T follicular helper cell (primary cell): Measurements from ENCODE around the gene PDCD5.
"Not testable (repeated sequence)": the region's sequence is repeated elsewhere in the genome, so short reads cannot be mapped to it uniquely, and the experiment has no call there.

Experiments used
- DNase-seq: peaks from one replicate; pipeline ENCODE4 v3.0.0-alpha.2; 2020; ENCODE audit warnings: low read depth

The PDCD5 gene

DNA sequence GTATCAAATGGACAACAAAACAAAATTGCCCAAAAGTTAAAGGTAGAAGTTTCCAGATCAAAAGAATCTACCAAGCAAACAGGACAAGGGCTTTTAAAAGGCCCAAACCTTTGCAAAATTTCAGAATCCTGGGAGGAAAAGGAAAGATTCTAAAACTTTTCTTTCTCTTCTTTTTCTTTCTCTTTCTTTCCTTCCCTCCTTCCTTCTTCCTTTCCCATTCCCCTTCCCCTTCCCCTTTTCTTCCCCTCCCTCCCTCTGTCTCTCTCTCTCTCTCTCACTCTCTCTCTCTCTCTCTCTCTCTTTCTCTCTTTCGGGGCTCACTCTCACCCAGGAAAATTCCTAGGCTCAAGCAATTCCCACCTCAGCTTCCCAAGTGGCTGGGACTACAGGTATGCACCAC lies 4.2 kb upstream of the PDCD5 start:
- no peak for DNase-seq

DNA sequence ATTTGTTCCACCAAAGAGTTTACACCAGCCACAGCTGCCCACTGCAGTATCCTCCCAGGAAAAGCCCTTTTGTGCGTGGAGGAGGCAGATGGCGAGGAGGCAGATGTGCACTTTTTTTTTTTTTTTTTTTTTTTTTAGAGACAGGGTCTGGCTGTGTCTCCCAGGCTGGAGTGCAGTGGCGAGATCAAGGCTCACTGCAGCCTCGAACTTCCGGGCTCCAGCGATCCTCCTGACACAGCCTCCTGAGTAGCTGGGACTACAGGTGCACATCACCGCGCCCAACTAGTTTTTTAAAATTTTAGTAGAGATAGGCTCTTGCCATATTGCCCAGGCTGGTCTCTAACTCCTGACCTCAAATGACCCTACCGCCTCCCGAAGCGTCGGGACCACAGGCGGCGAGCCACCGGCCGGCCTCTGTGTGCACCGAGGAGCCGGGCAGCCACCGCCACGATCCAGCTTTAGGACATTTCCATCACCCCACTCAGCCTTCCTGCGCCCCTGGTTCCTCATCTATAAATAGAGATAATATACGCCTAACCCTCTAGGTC lies 563 bp upstream of the PDCD5 start:
- DNase-seq: no peak

DNA sequence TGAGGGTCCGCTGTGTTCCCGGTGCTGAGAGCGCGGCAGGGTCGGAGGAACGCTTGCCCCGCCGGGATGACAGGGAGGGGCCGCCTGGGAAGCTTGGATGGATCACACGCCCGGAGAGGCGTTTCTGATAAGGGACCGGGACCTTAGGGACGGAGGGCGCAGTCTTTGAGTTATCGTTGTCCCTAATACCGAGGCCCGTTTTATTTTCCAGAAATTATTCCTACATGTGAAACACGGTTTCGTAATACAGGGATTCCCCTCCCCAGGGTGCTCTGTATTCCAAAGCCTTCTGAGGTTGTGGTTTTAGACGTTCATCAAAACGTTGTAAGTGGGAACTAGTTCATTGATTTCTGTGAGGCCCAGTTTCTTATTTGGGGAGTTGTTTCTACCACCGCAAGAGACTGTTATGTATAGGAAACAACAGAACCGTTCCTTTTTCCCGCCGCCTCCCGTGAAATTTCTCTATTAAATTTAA lies 752 bp downstream of the PDCD5 start:
- DNase-seq: no peak

DNA sequence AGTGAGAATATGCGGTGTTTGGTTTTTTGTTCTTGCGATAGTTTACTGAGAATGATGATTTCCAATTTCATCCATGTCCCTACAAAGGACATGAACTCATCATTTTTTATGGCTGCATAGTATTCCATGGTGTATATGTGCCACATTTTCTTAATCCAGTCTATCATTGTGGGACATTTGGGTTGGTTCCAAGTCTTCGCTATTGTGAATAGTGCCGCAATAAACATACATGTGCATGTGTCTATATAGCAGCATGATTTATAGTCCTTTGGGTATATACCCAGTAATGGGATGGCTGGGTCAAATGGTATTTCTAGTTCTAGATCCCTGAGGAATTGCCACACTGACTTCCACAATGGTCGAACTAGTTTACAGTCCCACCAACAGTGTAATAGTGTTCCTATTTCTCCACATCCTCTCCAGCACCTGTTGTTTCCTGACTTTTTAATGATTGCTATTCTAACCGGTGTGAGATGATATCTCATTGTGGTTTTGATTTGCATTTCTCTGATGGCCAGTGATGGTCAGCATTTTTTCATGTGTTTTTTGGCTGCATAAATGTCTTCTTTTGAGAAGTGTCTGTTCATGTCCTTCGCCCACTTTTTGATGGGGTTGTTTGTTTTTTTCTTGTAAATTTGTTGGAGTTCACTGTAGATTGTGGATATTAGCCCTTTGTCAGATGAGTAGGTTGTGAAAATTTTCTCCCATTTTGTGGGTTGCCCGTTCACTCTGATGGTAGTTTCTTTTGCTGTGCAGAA lies 6.9 kb downstream of the PDCD5 start:
- not testable (repeated sequence) for DNase-seq

DNA sequence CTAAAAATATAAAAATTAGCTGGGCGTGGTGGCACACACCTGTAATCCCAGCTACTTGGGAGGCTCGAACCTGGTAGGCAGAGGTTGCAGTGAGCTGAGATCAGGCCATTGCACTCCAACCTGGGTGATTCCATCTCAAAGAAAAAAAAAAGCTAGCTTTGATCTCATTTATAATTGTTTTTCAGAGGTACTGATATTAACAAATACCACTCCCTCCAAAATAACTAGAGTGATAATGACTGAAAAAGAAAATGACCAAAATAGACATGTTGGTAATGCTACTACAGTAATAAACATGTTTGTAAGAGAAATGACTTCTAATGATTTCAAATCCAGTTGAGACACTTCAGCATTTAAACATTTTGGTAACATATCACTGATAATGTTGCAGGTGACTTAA lies 13.0 kb downstream of the PDCD5 start:
- no peak for DNase-seq

DNA sequence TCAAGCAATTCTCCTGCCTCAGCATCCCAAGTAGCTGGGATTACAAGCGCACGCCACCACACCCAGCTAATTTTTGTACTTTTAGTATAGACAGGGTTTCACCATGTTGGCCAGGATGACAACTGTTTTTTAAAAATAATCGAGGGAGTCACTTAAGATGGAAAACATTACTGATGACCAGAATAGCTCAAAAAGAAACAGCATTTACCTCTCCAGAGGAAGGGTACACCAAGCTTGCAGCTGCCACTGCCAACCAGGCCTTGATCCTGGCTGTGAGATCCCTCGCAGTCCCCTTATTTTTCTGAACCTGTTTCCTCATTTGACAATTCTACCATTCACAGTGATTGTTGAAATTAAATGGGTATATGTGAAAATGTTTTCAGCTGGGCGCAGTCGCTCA lies 14.5 kb downstream of the PDCD5 start:
- DNase-seq: no peak

DNA sequence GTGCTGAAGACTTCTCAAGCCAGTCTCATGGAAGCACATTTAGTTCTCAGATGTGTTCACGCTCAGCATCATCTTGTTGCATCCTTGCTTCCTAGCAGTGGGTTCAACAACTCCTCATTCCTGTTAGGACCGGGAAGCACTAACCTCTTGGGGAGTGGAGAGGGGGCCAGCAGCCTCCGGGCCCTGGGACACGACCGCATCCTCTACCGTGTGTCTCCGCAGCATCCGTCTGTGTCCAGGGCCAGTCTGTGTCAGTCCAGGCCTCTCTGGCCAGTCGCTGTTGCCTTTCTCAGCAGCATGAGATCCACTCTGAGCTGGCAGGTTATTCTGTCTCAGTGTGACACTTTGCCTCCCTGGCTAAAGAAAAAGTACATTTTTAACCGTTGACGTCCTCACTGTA lies 17.0 kb downstream of the PDCD5 start:
- no peak for DNase-seq

DNA sequence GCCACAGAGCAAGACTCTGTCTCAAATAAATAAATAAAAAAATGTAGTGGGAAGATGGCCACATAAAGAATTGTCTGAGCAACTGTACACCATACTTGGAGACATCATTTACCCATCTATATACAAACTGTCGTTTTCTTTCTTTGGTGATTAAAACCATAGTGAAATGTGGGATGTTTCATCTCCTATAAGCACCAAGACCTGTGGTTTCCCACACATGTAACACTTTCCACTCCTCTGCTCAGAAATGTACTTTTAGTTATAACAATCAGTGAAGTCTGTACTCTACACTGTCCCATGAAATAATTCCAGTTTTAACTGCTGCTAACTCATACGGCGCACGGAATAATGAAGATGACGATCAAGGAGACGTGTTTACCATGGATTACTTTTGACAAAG lies 18.3 kb downstream of the PDCD5 start:
- DNase-seq: no peak

DNA sequence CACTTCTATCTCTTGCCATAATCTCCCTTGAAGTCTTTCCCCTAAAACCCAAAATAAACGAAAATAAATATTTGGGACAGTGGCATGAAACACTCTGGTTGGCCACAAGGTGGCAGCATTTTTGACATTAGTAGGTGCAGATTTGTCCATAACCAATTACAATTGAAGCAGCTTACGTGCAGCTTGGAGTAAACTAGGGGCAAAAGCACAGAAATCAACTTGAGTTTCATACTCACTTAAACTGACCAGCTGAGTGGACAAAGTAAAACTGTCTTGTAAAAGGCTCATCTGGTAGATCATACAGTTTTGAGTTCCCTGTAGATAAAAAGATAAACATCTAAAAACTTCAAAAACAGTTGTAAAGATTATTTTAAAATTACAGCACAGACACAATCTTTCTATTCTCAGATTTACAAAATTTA lies 18.8 kb downstream of the PDCD5 start:
- DNase-seq: peak; percentile 15

DNA sequence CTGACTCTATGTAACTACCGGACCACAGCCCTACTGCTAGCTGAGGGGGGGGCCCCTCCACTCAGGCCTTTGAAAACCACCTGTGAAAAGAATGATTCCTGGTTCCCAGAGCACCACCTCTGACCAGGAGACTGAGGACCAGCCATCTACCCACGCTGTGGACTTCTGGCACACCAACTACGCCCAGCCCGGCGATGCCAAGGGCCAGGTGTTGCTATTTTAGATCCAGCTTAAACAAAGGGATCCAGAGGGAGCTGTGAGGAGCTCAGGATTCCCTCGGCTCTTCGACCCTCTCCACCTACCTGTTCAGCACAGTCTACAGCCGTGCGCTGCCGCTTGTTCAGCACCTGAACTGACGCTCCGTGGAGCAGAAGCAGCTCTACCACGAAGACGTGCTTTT lies 23.0 kb downstream of the PDCD5 start:
- DNase-seq: no peak

DNA sequence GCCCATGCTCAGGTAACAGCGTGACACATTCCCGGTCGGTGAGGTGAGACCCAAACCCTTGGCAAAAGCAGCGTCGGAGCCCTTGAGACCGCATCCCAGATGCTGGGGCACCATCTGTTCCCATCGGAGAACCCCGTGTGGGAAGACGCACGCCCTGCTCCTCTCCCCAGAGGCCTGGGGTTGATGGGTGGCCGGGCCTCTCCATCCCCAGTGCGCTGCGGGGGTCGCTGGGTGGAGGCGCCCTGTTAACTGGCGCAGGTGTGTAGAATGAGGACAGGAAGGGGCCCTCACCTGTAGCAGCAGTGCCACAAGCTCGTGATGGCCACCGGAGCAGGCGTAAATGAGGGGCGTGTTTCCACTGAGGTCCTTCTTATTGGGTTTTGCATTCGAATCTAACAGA lies 24.6 kb downstream of the PDCD5 start:
- DNase-seq: no peak

DNA sequence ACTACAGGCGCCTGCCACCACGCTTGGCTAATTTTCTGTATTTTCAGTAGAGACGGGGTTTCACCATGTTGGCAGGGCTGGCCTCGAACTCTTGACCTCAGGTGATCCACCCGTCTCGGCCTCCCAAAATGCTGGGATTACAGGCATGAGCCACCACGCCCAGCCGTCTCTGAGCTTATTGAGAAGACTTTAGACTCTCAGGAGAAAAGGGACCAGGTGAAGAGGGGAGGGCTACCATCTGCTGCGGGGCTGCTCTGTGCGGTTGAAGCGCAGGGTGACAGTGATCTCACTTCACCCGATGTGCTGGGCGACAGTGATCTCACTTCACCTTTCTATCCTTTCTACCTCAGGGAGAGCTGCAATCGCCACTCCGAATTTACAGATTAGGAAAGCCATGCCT lies 25.3 kb downstream of the PDCD5 start:
- no peak for DNase-seq

DNA sequence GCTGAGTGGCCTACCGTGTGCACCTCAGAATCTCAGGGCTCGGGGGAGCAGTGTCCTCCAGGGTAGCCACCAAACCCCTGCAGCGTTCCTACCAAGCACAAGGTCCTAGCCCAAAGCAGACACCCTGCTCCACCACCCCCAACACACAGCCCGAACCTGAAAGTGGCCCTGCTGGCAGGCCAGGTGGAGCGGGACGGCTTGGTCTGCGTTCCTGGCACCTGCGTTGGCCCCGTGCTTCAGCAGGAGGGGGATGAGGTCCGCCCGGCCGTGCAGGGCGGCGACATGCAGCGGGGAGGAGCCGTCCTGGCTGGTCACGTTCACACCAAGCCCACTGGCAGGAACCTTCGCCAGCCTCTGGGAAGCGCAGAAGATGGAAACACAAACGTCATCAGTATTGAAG lies 26.5 kb downstream of the PDCD5 start:
- no peak for DNase-seq

DNA sequence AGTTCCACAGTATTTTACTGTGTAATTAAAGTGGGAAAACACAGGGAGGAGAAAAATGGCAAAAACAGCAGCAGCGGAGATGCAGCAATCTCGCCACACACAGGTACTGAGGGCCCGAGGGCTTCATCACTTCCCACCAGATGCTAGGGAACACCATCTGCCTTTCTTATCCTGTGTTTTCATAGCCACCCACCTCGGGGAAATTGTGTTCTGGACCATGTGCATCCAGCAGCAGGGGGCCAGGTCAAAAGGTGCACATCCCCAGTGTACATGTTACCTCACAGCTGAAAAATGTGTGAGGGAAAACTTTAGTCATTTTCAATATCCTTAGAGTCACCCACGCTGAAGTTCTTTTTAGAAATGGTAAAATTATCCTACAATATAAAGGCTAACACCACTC lies 30.2 kb downstream of the PDCD5 start:
- no peak for DNase-seq

DNA sequence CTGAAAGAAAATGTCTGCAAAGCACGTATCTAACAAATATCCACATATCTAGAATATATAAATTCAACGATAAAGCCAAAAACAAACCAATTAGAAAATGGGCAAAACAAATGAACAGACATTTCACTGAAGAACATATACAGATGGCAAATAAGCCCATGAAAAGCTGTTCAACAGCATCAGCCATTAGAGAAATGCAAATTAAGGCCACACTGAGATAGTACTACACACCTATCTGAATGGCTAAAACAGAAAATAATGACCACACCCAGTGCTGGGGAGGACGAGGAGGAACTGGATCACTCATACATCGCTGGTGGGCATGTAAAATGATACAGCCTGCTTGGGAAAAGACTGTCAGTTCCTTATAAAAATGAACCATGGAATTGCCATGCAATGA lies 32.0 kb downstream of the PDCD5 start:
- no peak for DNase-seq

DNA sequence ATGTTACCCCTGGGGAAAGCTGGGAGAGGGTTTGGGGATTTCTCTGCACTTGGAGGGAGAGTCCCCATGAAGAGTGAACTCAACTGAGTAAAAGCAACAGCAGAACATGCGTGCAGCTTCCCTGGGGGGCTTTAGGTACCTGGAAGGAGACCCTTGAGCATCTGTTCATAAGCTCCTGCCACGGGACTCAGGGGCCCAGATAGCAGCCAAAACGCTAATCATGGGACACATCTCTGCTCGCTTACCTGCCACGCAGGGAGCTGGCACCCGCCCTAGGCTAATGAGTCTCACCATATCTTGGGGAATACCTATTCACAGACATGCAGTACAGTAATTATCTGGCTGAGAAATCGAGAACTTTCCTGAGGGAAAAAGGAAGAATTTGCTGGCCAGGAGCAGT lies 33.9 kb downstream of the PDCD5 start:
- no peak for DNase-seq

DNA sequence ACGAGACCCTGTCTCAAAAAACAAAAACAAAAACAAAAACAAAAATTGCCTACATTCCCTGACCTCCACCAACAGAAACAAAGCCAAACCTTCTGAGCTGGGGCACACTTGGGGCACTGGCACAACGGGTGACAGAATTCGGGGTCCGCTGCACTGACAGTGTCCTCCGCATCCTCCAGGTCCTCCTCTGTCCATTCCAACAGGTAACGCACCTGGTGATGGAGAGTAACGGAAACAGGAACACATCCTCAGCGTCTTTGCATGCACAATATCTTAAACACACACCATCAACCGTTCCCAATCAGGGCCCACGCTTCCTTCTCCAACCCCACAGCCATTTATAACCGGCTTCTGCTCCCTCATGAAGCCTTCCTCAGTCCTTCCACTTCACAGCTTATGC lies 34.6 kb downstream of the PDCD5 start:
- no peak for DNase-seq

DNA sequence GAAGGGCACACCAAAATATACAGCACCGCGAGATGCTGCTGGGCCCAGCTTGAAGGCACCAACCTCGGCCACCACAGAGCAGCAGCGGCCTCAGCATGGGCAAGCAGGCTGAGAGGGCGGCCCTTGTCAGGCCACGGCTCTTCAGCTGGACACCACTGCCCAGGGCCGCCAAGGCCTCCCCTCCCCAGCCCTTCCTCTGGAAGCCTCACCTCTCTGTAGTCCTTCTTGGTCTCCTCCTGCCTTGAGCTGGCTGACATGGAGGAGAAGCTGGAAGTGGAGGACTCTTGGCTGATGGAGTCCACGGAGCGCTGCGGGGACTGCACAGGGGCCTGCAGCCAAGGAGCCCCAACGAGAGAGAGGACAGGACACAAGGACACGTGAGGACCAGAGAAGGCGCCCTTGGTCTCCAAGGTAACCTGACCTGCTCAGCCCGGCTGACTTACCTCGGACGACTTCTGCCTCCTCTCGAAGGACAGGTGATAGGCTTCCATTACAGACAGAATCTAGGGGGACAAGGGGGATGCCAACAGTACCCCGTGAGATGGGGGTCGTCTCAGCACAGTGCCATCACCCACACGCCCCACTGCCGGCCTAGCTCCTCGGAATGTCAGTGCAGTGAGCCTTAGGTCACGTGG lies 38.2 kb downstream of the PDCD5 start:
- no peak for DNase-seq

DNA sequence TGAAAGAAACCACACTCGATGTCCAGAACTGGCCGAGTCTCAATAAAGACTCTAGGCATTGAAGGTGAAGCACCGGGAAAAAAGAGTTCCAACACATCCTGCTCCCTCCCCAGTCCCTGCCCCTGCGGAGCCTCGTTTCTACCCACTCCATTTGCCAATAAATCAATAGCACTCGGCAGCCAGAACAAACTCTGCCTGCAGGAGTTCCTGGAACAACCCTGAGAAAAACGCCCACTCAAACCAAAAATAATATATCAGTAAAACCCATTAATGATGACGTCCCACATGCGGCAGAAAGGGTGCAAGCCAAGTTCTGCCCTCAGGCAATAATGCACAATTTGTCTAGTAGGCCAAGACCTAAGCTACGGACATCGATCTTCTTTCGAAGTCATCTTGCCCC lies 41.0 kb downstream of the PDCD5 start:
- DNase-seq: no peak

DNA sequence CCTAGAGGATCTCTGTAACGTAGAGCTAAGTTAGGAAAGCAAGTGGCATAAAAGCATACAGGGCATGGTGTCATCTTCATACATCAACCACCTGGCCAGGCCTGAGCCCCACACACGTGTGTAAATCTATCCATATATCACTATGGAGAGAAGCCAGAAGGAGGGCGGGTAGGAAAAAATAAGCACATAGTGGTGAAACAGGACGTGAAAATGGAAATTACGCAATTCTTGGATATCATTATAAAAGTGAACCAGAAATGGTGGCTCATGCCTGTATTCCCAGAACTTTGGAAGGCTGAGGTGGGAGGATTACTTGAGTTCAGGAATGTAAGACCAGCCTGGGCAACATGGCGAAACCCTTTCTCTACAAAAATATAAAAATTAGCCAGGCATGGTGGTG lies 43.4 kb downstream of the PDCD5 start:
- no peak for DNase-seq

DNA sequence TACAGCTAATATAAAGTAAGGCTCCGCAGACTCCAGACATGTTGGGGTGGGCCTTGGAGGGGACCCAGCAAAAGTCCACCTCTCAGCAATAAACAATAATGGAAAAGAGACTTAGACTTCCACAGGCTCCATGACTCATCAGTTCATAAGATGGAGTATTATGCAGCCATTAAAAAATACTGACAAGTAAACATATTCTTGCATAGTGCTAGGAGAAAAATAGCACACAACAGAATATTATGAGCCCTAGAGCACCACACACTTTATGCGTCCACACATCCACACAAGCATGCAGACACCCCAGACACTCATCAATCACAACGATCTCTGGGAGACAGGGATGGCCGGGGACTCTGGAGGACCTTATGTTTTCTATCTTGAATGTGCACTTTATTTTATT lies 46.0 kb downstream of the PDCD5 start:
- DNase-seq: no peak

DNA sequence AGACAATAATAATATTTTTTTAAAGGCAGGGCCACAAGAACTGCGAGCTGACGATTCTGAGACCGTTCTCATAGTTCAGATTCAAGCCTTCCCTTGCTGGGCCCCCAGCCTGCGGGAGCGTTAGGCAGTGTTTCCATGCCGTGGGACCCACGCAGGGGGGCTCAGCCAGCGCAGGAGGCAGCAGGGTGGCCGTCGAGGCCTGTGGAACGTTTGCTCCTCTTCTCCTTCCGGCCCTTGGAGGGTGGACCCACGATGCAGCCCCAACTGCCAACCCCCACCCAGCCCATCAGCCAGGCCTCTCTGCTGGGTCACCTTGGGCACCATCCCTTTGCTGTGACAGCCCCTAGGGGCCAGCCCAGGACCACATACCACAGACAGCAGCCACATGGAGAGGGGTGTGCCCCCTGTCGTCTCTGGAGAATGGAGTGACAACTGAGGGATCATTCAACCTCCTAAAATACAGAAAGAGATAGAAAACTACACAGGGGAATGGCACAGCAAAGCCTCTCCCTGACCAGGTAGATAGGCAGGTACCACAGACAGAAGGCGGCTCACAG lies 46.8 kb downstream of the PDCD5 start:
- no peak for DNase-seq

DNA sequence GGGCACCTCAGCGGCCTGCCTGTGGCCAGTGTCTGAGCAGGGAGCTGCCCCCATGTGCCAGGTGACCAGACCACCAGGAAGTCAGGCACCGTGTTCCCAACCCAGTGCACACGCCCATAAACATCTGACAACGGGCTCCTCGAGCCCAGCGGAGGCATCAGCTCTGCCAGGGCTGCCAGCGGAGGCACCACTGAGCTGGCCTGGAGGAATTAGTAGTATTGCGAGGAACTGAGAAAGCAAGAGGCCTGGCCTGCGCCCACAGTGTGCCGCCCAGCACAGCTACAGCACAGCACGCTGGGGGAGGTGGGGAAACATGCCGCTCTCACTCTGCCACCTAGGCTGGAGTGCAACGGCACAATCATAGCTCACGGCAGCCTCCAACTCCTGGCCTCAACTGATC lies 49.3 kb downstream of the PDCD5 start:
- no peak for DNase-seq
